WI38 (cell line): ENCODE results near the gene C9.
"Not testable (repeated sequence)": the region's sequence is repeated elsewhere in the genome, so short reads cannot be mapped to it uniquely, and the experiment has no call there.

Source experiments
- H3K4me3 ChIP-seq: 2 replicates; pipeline ENCODE4 v1.5.1; 2011; ENCODE audit warnings: low read depth, mild to moderate bottlenecking, control low read depth, low read length
- CTCF ChIP-seq: IDR thresholded peaks from 2 replicates; pipeline ENCODE4 v1.5.1; 2012; ENCODE audit warnings: low read depth, mild to moderate bottlenecking, control low read depth, low read length

The C9 gene

DNA sequence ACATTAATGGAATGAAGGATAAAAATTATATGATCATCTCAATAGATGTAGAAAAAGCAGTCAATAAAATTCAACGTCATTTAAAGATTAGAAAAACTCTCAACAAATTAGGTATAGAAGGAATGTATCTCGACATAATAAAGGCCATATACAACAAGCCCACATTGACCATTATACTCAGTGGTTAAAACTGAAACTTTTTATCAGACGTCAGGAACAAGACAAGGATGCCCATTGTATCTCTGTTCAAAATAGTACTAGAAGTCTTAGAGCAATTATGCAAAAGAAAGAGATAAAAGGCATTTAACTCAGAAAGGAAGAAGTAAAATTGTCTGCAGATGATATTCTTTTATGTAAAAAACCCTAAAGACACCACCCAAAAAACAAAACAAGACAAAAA is 40.8 kb downstream of the C9 start:
- no peak overlapping the region for H3K4me3 ChIP-seq
- TF ChIP-seq CTCF = no peak

- H3K4me3 ChIP-seq = no peak overlapping the region
Measured at GRCh38 chr5:39319395-39319794, 44.9 kb downstream of the C9 start.

GRCh38 chr5:39316464-39316863 is 47.8 kb downstream of the C9 start:
- H3K4me3 ChIP-seq = not testable (repeated sequence)

More at GRCh38 chr5:39319395-39319794, 44.9 kb downstream of the C9 start:
- no peak for TF ChIP-seq CTCF

- TF ChIP-seq CTCF = no peak
Measured at GRCh38 chr5:39315995-39316394, 48.3 kb downstream of the C9 start.

DNA sequence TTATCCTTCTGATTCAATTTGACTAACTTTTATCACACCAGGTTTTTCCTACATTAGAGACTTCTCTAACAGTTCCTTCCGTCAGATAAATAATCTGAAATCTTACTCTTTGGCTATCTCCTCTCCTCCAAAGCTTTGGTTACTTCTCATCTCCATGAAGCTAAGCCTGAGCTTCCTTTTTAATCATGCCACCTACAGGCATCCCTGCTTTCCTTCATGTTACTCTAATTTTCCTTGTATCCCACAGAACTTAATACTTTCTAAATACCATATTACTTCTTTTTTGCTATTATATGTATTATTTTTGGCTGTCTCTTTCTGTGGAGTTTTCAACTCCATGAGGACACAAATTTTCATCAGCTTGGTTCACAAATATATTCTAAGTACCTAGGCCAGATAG is 49.7 kb downstream of the C9 start:
- no peak for TF ChIP-seq CTCF
- H3K4me3 ChIP-seq = no peak overlapping the region

More at GRCh38 chr5:39315995-39316394, 48.3 kb downstream of the C9 start:
- H3K4me3 ChIP-seq = no peak overlapping the region

DNA sequence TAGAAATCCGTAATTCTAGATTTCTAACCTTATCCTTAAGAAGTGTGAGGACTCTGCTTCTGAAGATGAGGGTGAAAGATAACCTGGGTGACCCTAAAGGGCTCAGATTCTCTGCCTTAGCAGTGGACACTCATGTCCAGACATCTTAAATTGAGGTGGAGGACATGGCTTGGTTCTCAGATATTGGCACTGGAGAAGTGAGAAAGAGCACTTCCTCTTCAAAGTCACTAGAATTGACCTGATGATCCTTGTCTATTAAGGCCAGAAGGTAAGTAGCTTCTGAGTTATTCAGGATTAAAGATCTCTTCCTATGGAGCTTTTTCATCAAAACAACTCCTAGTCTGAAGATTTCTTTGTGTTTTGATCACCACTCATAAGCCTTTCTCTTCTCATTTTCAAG is 54.8 kb downstream of the C9 start:
- no peak overlapping the region for H3K4me3 ChIP-seq
- no peak for TF ChIP-seq CTCF

DNA sequence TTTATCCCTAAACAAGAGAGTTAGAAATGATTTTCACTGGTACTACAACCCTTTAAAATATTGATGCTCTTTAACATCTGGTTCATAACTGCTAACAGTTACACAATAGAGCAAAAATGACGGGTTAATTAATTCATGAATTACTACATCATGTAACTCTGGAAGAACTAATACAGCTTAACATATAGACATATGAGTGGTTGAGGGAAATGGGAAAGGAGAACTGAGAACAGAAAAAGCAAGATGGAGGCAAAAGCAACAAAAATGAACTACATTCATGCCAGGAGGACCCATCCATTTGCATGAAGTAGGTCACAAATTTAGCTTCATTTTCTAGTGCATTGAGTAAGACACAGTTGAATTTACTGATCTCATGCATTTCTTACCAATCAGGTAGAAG is 61.8 kb downstream of the C9 start:
- no peak for TF ChIP-seq CTCF
- no peak overlapping the region for H3K4me3 ChIP-seq

DNA sequence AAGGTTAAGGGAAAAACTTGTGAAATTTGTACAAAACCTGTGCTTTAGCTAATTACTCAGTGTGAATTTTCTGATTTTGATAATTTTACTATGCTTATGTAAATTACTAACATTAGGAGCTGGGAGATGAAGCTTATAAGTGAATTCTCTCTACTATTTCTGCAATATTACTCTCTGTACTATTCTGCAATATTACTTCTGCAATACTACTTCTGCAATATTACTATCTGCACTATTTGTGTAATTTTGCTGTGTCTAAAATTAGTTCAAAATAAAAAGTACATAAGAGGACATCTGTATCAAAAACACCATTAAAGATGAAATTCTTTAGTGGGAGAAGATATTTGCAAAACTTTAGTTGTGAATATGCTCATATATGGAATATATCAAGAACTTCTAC is 62.9 kb downstream of the C9 start:
- TF ChIP-seq CTCF = no peak
- H3K4me3 ChIP-seq = no peak overlapping the region
